H1 (cell line): ENCODE results near the gene UBASH3B. TPM values are rescaled to one million over a fixed set of nuclear protein-coding genes. Genes with fewer than 3 reads are reported as not detected.

Experiments used
- CTCF ChIA-PET: fragments of 300-600 bp; sonication (Branson Sonifier 250); formaldehyde crosslinking; loops from one replicate; lab custom pipeline; 2021; ENCODE audit not compliant: partially characterized antibody; lab: Charles Lee
- POLR2A ChIA-PET: fragments of 300-600 bp; sonication (Branson Sonifier 250); formaldehyde crosslinking; loops from one replicate; lab custom pipeline; 2021; ENCODE audit warnings: inconsistent platforms; ENCODE audit not compliant: partially characterized antibody; lab: Charles Lee
- DNase-seq, 2 experiments: peaks; one replicate each; pipeline versions ENCODE4 v3.0.0 to v3.0.0-alpha.2; 2010 to 2022; ENCODE audit warnings: low spot score in 2 of 2, low read depth in 1 of 2, mixed read lengths in 1 of 2
- FAIRE-seq: peaks from 2 replicates; lab custom pipeline; 2011; peaks lifted over from hg19 to GRCh38; lab: Jason Lieb, UNC
- H2AFZ ChIP-seq: 2 replicates; pipeline ENCODE4 v1.8.1; 2012; ENCODE audit warnings: low read length, inconsistent platforms
- H2AK5ac ChIP-seq: 2 replicates; pipeline ENCODE4 v1.6.1; 2013; ENCODE audit warnings: low read depth, low read length
- H2BK120ac ChIP-seq: replicated peaks from 2 replicates; pipeline ENCODE3; 2013; ENCODE audit warnings: low read depth, low read length, inconsistent platforms
- H2BK12ac ChIP-seq: 2 replicates; pipeline ENCODE4 v1.6.1; 2013; ENCODE audit warnings: low read depth, low read length
- H2BK15ac ChIP-seq: 2 replicates; pipeline ENCODE4 v1.6.1; 2013; ENCODE audit warnings: low read length
- H2BK20ac ChIP-seq: 2 replicates; pipeline ENCODE4 v1.6.1; 2013; ENCODE audit warnings: low read length
- H2BK5ac ChIP-seq: 2 replicates; pipeline ENCODE4 v1.6.1; 2013; ENCODE audit warnings: low read depth, low read length
- H3K14ac ChIP-seq: 2 replicates; pipeline ENCODE4 v1.6.1; 2013; ENCODE audit warnings: inconsistent platforms; ENCODE audit not compliant: insufficient read length
- H3K18ac ChIP-seq: 2 replicates; pipeline ENCODE4 v1.6.1; 2013; ENCODE audit warnings: low read length; ENCODE audit errors: extremely low read depth
- H3K23ac ChIP-seq: 2 replicates; pipeline ENCODE4 v1.6.1; 2013; ENCODE audit warnings: inconsistent platforms; ENCODE audit not compliant: insufficient read length
- H3K23me2 ChIP-seq: 2 replicates; pipeline ENCODE4 v1.6.1; 2013; ENCODE audit warnings: low read depth, low read length
- H3K27ac ChIP-seq: 2 replicates; pipeline ENCODE4 v1.6.1; 2011; ENCODE audit warnings: low read depth, low read length, inconsistent platforms
- H3K27me3 ChIP-seq, 4 experiments: replicated peaks in 1 of 4; 1 replicate in 1 of 4; 2 replicates in 3 of 4; pipeline versions ENCODE4 v1.6.1 to v1.8.1; 2011 to 2013; ENCODE audit warnings: low read length in 3 of 4, mild to moderate bottlenecking in 3 of 4, inconsistent platforms in 2 of 4, mixed read lengths in 2 of 4, moderate library complexity in 1 of 4; ENCODE audit not compliant: control insufficient read depth in 3 of 4, insufficient read depth in 3 of 4; ENCODE audit errors: extremely low read depth in 1 of 4
- H3K36me3 ChIP-seq, 4 experiments: 2 replicates each; pipeline versions ENCODE4 v1.6.1 to v1.8.1; 2011 to 2013; ENCODE audit warnings: mild to moderate bottlenecking in 4 of 4, low read length in 3 of 4, moderate library complexity in 2 of 4, control low read depth in 1 of 4, inconsistent platforms in 1 of 4; ENCODE audit not compliant: insufficient read depth in 4 of 4, control insufficient read depth in 2 of 4
- H3K4ac ChIP-seq: replicated peaks from 2 replicates; pipeline ENCODE3; 2013; ENCODE audit warnings: low read length, low read depth, mixed read lengths, inconsistent platforms; ENCODE audit not compliant: insufficient read length
- H3K4me1 ChIP-seq, 4 experiments: replicated peaks in 1 of 4; 1 replicate in 1 of 4; 2 replicates in 3 of 4; pipeline versions ENCODE4 v1.6.1 to v1.8.1; 2011 to 2013; ENCODE audit warnings: low read length in 3 of 4, inconsistent platforms in 2 of 4, mixed read lengths in 1 of 4; ENCODE audit not compliant: insufficient read depth in 4 of 4, control insufficient read depth in 3 of 4
- H3K4me2 ChIP-seq, 2 experiments: 2 replicates each; pipeline versions ENCODE4 v1.6.1 to v1.8.1; 2011 to 2013; ENCODE audit warnings: low read depth in 2 of 2, low read length in 2 of 2, control low read depth in 1 of 2, inconsistent platforms in 1 of 2, mild to moderate bottlenecking in 1 of 2; ENCODE audit not compliant: insufficient read depth in 1 of 2
- H3K4me3 ChIP-seq, 4 experiments: fragments of 200-600, 300-600 bp in 1 of 4; sonication (generic), shearing (Covaris generic), sonication (Bioruptor Twin) in 1 of 4; 2 replicates each; pipeline versions ENCODE4 v1.5.1 to v1.8.1; 2011 to 2016; ENCODE audit warnings: low read length in 4 of 4, low read depth in 3 of 4, control low read depth in 2 of 4, inconsistent platforms in 2 of 4, mild to moderate bottlenecking in 2 of 4, mixed read lengths in 1 of 4, moderate library complexity in 1 of 4; ENCODE audit not compliant: insufficient read depth in 2 of 4; ENCODE audit errors: extremely low read depth in 1 of 4
- H3K56ac ChIP-seq: replicated peaks from 2 replicates; pipeline ENCODE3; 2013; ENCODE audit warnings: low read depth, mild to moderate bottlenecking, mixed read lengths, low read length, inconsistent platforms; ENCODE audit not compliant: insufficient read length
- H3K79me1 ChIP-seq: 2 replicates; pipeline ENCODE4 v1.6.1; 2013; ENCODE audit warnings: low read depth, low read length, control low read depth
- H3K79me2 ChIP-seq, 2 experiments: 2 replicates each; pipeline versions ENCODE4 v1.6.1 to v1.8.1; 2012 to 2013; ENCODE audit warnings: low read length in 2 of 2, mild to moderate bottlenecking in 2 of 2, inconsistent platforms in 1 of 2; ENCODE audit not compliant: insufficient read depth in 2 of 2, control insufficient read depth in 1 of 2
- H3K9ac ChIP-seq, 4 experiments: replicated peaks in 1 of 4; 1 replicate in 1 of 4; 2 replicates in 3 of 4; pipeline versions ENCODE4 v1.6.1 to v1.8.1; 2011 to 2013; ENCODE audit warnings: low read depth in 3 of 4, low read length in 3 of 4, control low read depth in 2 of 4, mild to moderate bottlenecking in 2 of 4, moderate library complexity in 2 of 4, inconsistent platforms in 1 of 4; ENCODE audit errors: extremely low read depth in 1 of 4
- H3K9me3 ChIP-seq, 2 experiments: 2 replicates each; pipeline versions ENCODE4 v1.6.1 to v1.8.1; 2012 to 2013; ENCODE audit warnings: mild to moderate bottlenecking in 2 of 2, moderate library complexity in 2 of 2, control low read depth in 1 of 2, inconsistent platforms in 1 of 2, low read depth in 1 of 2, low read length in 1 of 2, mixed read lengths in 1 of 2; ENCODE audit not compliant: insufficient read depth in 2 of 2
- H4K20me1 ChIP-seq, 2 experiments: replicated peaks in 1 of 2; 2 replicates each; pipeline versions ENCODE3 to v1.8.1; 2011 to 2013; ENCODE audit warnings: inconsistent platforms in 2 of 2, low read length in 2 of 2, mild to moderate bottlenecking in 1 of 2; ENCODE audit not compliant: insufficient read depth in 2 of 2, control insufficient read depth in 1 of 2
- H4K5ac ChIP-seq: 2 replicates; pipeline ENCODE4 v1.6.1; 2013; ENCODE audit warnings: low read length, low read depth, mixed read lengths, inconsistent platforms; ENCODE audit not compliant: insufficient read length
- H4K8ac ChIP-seq: 2 replicates; pipeline ENCODE4 v1.8.0; 2013; ENCODE audit warnings: mild to moderate bottlenecking, moderate library complexity, low read length, inconsistent platforms; ENCODE audit not compliant: insufficient read depth; ENCODE audit errors: extremely low read depth
- H4K91ac ChIP-seq: replicated peaks from 2 replicates; pipeline ENCODE3; 2013; ENCODE audit warnings: low read length, mixed read lengths, inconsistent platforms; ENCODE audit not compliant: insufficient read length
- ASH2L ChIP-seq: fragments of 200-600, 300-600 bp; sonication (generic); IDR thresholded peaks from one replicate; pipeline ENCODE4 v1.7.1; 2017; ENCODE audit warnings: low read length
- ATF3 ChIP-seq: IDR thresholded peaks from 2 replicates; pipeline ENCODE4 v1.6.1; 2011; ENCODE audit warnings: low read depth, mild to moderate bottlenecking, low read length; ENCODE audit not compliant: insufficient read depth
- BCL11A ChIP-seq, 2 experiments: IDR thresholded peaks; one replicate each; pipeline ENCODE4 v1.6.1; 2011; ENCODE audit warnings: low read depth in 2 of 2, low read length in 2 of 2, mild to moderate bottlenecking in 2 of 2
- CBX5 ChIP-seq: fragments of 300-800, 300-1000 bp; sonication (generic); IDR thresholded peaks from 2 replicates; pipeline ENCODE4 v1.7.1; 2016; ENCODE audit warnings: antibody characterized with exemption, low read length, low read depth
- CEBPB ChIP-seq: IDR thresholded peaks from 2 replicates; pipeline ENCODE4 v1.6.1; 2012; ENCODE audit warnings: low read depth, low read length
- CHD1 ChIP-seq: IDR thresholded peaks from 2 replicates; pipeline ENCODE4 v1.6.1; 2012; ENCODE audit warnings: low read depth, low read length, improper control_type of control experiment
- CREB1 ChIP-seq: IDR thresholded peaks from 2 replicates; pipeline ENCODE4 v1.6.1; 2012; ENCODE audit warnings: inconsistent platforms
- CTBP2 ChIP-seq: IDR thresholded peaks from 2 replicates; pipeline ENCODE4 v1.7.0; 2011; ENCODE audit warnings: borderline replicate concordance, mild to moderate bottlenecking, moderate library complexity, mixed read lengths, low read length; ENCODE audit not compliant: insufficient read depth, insufficient read length
- EP300 ChIP-seq, 2 experiments: IDR thresholded peaks; 1 replicate in 1 of 2; 2 replicates in 1 of 2; pipeline ENCODE4 v1.6.1; 2011 to 2012; ENCODE audit warnings: low read depth in 2 of 2, low read length in 2 of 2, mild to moderate bottlenecking in 2 of 2, borderline replicate concordance in 1 of 2, inconsistent platforms in 1 of 2, moderate library complexity in 1 of 2
- KDM5A ChIP-seq: fragments of 200-600 bp; IDR thresholded peaks from 2 replicates; pipeline ENCODE4 v1.7.1; 2012; ENCODE audit warnings: mild to moderate bottlenecking, low read length, inconsistent platforms, mixed read lengths
- NRF1 ChIP-seq: IDR thresholded peaks from 2 replicates; pipeline ENCODE4 v1.6.1; 2011; ENCODE audit warnings: mild to moderate bottlenecking, low read depth, low read length, improper control_type of control experiment
- POLR2A ChIP-seq, 2 experiments: IDR thresholded peaks; 1 replicate in 1 of 2; 2 replicates in 1 of 2; pipeline ENCODE4 v1.6.1; 2011; ENCODE audit warnings: low read depth in 2 of 2, low read length in 2 of 2, mild to moderate bottlenecking in 2 of 2; ENCODE audit errors: control extremely low read depth in 1 of 2
- POU5F1 ChIP-seq: IDR thresholded peaks from 2 replicates; pipeline ENCODE4 v1.6.1; 2011; ENCODE audit warnings: low read depth, mild to moderate bottlenecking, low read length, moderate library complexity
- SRF ChIP-seq: IDR thresholded peaks from 2 replicates; pipeline ENCODE4 v1.6.1; 2011; ENCODE audit warnings: mild to moderate bottlenecking, low read depth, low read length, moderate library complexity
- SUZ12 ChIP-seq: fragments of 200-600 bp; sonication (generic); IDR thresholded peaks from 2 replicates; pipeline ENCODE4 v1.6.1; 2012; ENCODE audit warnings: mild to moderate bottlenecking, inconsistent platforms, low read length, moderate library complexity, mixed read lengths
- WGBS, 2 experiments: shearing (Covaris generic) in 1 of 2; methylation state at CpG; one replicate each; pipeline versions ENCODE4 v1.1.6 to v1.1.7; 2013 to 2015; ENCODE audit warnings: low lambda C conversion rate in 2 of 2, mixed read lengths in 2 of 2, inconsistent platforms in 1 of 2, low coverage in 1 of 2, missing lambda C conversion rate in 1 of 2; ENCODE audit not compliant: insufficient replicate concordance in 2 of 2, insufficient coverage in 1 of 2, insufficient read length in 1 of 2; ENCODE audit errors: extremely low coverage in 1 of 2, missing lambda C conversion rate in 1 of 2; 5-methylcytosine and 5-hydroxymethylcytosine counted together
- polyA plus RNA-seq, 7 experiments: library from polyadenylated mRNA; depleted of rRNA in 3 of 7; stranded (reverse) in 5 of 7; unstranded in 2 of 7; fragments of >200 nt in 5 of 7; fragments of 200-250 nt in 2 of 7; gene quantifications; 1 replicate in 5 of 7; 2 replicates in 1 of 7; 4 replicates in 1 of 7; pipeline versions ENCODE4 v1.2.1 to v1.2.3, GENCODE V29; 2011 to 2013; ENCODE audit warnings: missing spikeins in 2 of 7, mixed read lengths in 2 of 7
- total RNA-seq: library from RNA; stranded (reverse); fragmentation: NEBNext Ultra II Directional; extraction: Animal tissue kit (Norgen Biotek cat#: 25700); gene quantifications from 2 replicates; pipeline ENCODE4 v1.2.1, GENCODE V29; 2021

Gene UBASH3B
- total and polyA plus RNA-seq, 2 of the 8 experiments (the other 6 are each of a cell fraction or from before 2014, with no cell fraction given): 7.5 to 9.5 TPM

DNA sequence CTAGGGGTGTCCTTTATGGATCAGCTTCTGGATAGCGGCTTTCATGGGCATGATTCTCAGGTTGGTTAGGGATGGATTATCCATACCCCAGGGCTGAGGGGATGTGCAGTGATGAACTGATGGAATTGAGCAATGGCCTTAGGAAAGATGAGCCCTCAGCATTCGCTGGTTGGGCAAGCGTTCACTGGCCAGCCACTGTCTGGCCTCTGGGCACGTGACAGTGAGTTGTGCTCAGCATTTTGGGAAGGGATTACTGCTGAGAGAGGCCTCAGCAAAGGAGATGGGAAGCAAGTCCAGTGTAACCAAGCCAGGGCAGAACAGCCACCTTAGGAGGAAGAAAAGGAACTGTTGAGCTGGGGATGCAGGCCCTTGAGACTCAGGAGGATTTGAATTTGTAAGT is 17.4 kb downstream of the UBASH3B start:
- Histone ChIP-seq H3K56ac (no peak overlapping the region), H3K4me3 (no peak overlapping the region), H3K4me2 (no peak overlapping the region), H3K79me2 (no peaks in the 10 kb centered on the region; a peak in 1 of 4 replicates), H3K18ac (no peak overlapping the region), H3K79me1 (no peaks in the 10 kb centered on the region), H3K27ac (no peak overlapping the region), H3K9ac (no peak overlapping the region), H2AFZ (no peak overlapping the region), H3K14ac (no peak overlapping the region), H4K5ac (no peak overlapping the region), H3K36me3 (peaks cover 0 to 5% (median 0%) of the 10 kb centered on the region in 4 experiments; a peak in 1 of 8 replicates), H3K27me3 (no peaks in the 10 kb centered on the region), H2AK5ac (no peak overlapping the region), H2BK15ac (no peak overlapping the region), H4K20me1 (no peaks in the 10 kb centered on the region), H3K23me2 (no peaks in the 10 kb centered on the region), H2BK5ac (no peak overlapping the region), H3K23ac (no peak overlapping the region), H4K91ac (no peak overlapping the region), H3K4ac (no peak overlapping the region), H2BK120ac (no peak overlapping the region), H3K9me3 (peaks cover 4 to 7% of the 10 kb centered on the region in 2 experiments; a peak in 3 of 4 replicates), H4K8ac (no peak overlapping the region), H3K4me1 (no peaks in the 10 kb centered on the region), H2BK12ac (no peak overlapping the region), H2BK20ac (no peak overlapping the region)
- ChIA-PET POLR2A (no interaction called here), CTCF (interaction anchor here (0.7 to 3.6 kb wide), 10 partner anchors 9 to 181 kb away, joined by 3 to 9 read pairs (median 4); no protein-coding TSS in a partner anchor)
- DNase-seq (no peak), FAIRE-seq (no peak)
- 89% methylated on average over 4 of the region's 4 CpGs; no CpG with 5 or more reads in 1 of the 2 experiments for WGBS, 2 experiments
- TF ChIP-seq POU5F1 (no peak), NRF1 (no peak), SUZ12 (no peak), CREB1 (no peak), POLR2A (IDR thresholded peaks at IDR 0.05; ENCODE audit: control extremely low read depth in 1 of 2, low read depth in 2 of 2, low read length in 2 of 2) (no peak), SRF (no peak), CBX5 (no peak), BCL11A (IDR thresholded peaks at IDR 0.05; ENCODE audit: low read depth in 2 of 2, low read length in 2 of 2) (no peak), EP300 (IDR thresholded peaks at IDR 0.05; ENCODE audit: borderline replicate concordance in 1 of 2, low read depth in 2 of 2, low read length in 2 of 2) (no peak), CEBPB (no peak), ASH2L (no peak), CHD1 (no peak), CTBP2 (no peak), ATF3 (no peak), KDM5A (no peak)
